Activated T-cell treated with anti-CD3 and anti-CD28 coated beads, Interleukin-2, amount 50 U/mL, for 4 hours (primary cell): Measurements from ENCODE around the gene CBFB. TPM values are rescaled to one million over a fixed set of nuclear protein-coding genes. Genes with fewer than 3 reads are reported as not detected.

ENCODE experiments used
- ATAC-seq, 2 donors: fragments of 200-7000 bp; cut with Tn5 transposase; one replicate each; pipeline ENCODE4 v1.10.0; 2021
- DNase-seq: peaks from one replicate; pipeline ENCODE4 v3.0.0-alpha.2; 2020
- H3K27me3 Mint-ChIP-seq: one replicate; pipeline ENCODE4 v1.8.0; 2021; ENCODE audit warnings: low read depth, mixed read lengths
- H3K36me3 Mint-ChIP-seq: one replicate; pipeline ENCODE4 v1.8.0; 2022; ENCODE audit warnings: mixed read lengths; ENCODE audit not compliant: insufficient read depth
- H3K4me1 Mint-ChIP-seq: one replicate; pipeline ENCODE4 v1.8.0; 2021; ENCODE audit warnings: low read depth, mixed read lengths
- H3K4me3 Mint-ChIP-seq: one replicate; pipeline ENCODE4 v1.8.0; 2021; ENCODE audit warnings: mild to moderate bottlenecking, moderate library complexity, mixed read lengths
- H3K9me3 Mint-ChIP-seq: one replicate; pipeline ENCODE4 v1.8.0; 2021; ENCODE audit warnings: mixed read lengths
- total RNA-seq, 3 donors: library from RNA; stranded (reverse); gene quantifications; one replicate each; pipeline ENCODE4 v1.2.1, GENCODE V29; 2021

The CBFB gene
- total RNA-seq, 3 donors from 2014 or later, result 128 to 132 (median 129) TPM

DNA sequence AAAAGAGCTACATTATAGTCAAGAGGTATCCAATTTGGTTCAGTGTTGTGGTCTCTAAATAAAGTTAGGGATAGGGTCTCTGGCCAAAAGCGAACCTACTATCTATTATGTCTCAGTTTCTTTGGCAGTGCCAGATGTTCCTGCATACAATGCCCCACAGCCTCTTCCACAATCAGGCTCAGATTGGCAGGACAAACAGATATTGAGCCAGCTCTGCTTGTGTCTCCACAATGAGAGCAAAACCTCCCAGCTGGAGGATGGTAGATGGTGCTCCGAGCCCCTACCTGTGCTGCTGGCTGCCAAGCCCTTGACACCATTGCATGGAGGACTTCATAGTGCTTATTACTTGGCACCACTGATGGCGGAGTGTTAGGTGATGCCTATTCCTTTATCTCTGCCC lies 100.5 kb downstream of the CBFB start:
- no peak for DNase-seq
- ATAC-seq, result no peak
- H3K36me3 Mint-ChIP-seq, result peaks cover 27% of the 10 kb centered on the region
- H3K27me3 Mint-ChIP-seq, result no peaks in the 10 kb centered on the region
- no peak overlapping the region for H3K4me3 Mint-ChIP-seq
- H3K4me1 Mint-ChIP-seq, result no peaks in the 10 kb centered on the region
- no peaks in the 10 kb centered on the region for H3K9me3 Mint-ChIP-seq

- peaks cover 35% of the 10 kb centered on the region for H3K36me3 Mint-ChIP-seq
- no peak for ATAC-seq
- H3K27me3 Mint-ChIP-seq, result no peaks in the 10 kb centered on the region
- H3K9me3 Mint-ChIP-seq, result no peaks in the 10 kb centered on the region
- no peak for DNase-seq
- no peak overlapping the region for H3K4me3 Mint-ChIP-seq
- H3K4me1 Mint-ChIP-seq, result no peaks in the 10 kb centered on the region
Measured at GRCh38 chr16:67137605-67138004, 108.7 kb downstream of the CBFB start.

DNA sequence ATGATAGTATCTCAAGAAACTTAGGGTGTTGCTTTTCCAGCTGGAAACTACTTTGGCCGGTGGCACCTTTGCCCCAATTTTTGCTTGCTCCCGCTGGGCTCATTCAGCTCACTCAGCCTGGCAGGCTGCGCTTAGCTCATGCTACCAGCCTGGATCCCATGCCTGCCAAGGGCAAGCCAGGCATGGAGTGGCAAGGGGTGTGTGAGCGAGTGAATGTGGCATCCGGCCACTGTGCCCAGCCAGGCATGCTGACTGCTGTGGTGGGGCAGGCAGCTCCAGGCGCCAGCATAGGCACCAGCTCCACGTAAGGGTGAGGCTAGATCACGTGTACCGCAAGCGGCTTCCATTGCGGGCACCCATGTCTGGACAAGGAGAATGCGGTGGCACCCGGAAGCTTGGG lies 112.4 kb downstream of the CBFB start:
- H3K36me3 Mint-ChIP-seq, result peaks cover 36% of the 10 kb centered on the region
- no peaks in the 10 kb centered on the region for H3K4me1 Mint-ChIP-seq
- DNase-seq, result no peak
- no peak for ATAC-seq
- H3K4me3 Mint-ChIP-seq, result no peak overlapping the region
- H3K9me3 Mint-ChIP-seq, result no peaks in the 10 kb centered on the region
- no peaks in the 10 kb centered on the region for H3K27me3 Mint-ChIP-seq

GRCh38 chr16:67142342-67142741 lies 113.4 kb downstream of the CBFB start:
- H3K4me3 Mint-ChIP-seq, result no peak overlapping the region
- H3K9me3 Mint-ChIP-seq, result no peaks in the 10 kb centered on the region
- peaks cover 39% of the 10 kb centered on the region for H3K36me3 Mint-ChIP-seq
- ATAC-seq (no peak), DNase-seq (no peak)
- no peaks in the 10 kb centered on the region for H3K4me1 Mint-ChIP-seq
- H3K27me3 Mint-ChIP-seq, result no peaks in the 10 kb centered on the region

DNA sequence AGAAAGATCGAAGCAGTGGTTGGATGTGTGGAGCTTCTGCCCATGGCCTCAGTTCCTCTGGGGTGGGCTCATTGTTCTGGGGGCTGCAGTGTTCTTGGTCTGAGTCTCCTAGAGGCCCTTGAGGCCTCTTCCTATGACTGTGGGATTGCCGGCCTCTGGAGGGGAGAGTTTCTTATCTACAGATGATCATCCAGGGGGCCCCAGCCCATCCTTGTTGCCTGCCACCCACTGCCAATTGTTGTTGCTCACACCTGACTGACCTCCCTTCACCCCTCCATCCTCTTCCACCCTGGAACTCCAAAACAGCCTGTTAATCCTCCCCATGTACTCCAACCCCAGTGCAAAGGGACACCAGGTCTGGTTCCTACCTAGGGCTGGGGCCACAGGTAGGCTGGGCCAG lies 116.0 kb downstream of the CBFB start:
- Mint-ChIP-seq H3K4me1 (peaks cover 5% of the 10 kb centered on the region), H3K36me3 (peaks cover 41% of the 10 kb centered on the region), H3K9me3 (no peaks in the 10 kb centered on the region), H3K4me3 (no peak overlapping the region), H3K27me3 (no peaks in the 10 kb centered on the region)
- no peak for ATAC-seq
- DNase-seq, result no peak

- ATAC-seq (no peak), DNase-seq (no peak)
- no peaks in the 10 kb centered on the region for H3K27me3 Mint-ChIP-seq
- peaks cover 5% of the 10 kb centered on the region for H3K4me1 Mint-ChIP-seq
- peaks cover 33% of the 10 kb centered on the region for H3K36me3 Mint-ChIP-seq
- no peaks in the 10 kb centered on the region for H3K9me3 Mint-ChIP-seq
- H3K4me3 Mint-ChIP-seq, result no peak overlapping the region
Measured at GRCh38 chr16:67145746-67146145, 116.8 kb downstream of the CBFB start.

GRCh38 chr16:67146523-67147357 lies 117.8 kb downstream of the CBFB start:
- Mint-ChIP-seq H3K9me3 (no peaks in the 10 kb centered on the region), H3K36me3 (peaks cover 29% of the 10 kb centered on the region)
- ATAC-seq, result no peak

DNA sequence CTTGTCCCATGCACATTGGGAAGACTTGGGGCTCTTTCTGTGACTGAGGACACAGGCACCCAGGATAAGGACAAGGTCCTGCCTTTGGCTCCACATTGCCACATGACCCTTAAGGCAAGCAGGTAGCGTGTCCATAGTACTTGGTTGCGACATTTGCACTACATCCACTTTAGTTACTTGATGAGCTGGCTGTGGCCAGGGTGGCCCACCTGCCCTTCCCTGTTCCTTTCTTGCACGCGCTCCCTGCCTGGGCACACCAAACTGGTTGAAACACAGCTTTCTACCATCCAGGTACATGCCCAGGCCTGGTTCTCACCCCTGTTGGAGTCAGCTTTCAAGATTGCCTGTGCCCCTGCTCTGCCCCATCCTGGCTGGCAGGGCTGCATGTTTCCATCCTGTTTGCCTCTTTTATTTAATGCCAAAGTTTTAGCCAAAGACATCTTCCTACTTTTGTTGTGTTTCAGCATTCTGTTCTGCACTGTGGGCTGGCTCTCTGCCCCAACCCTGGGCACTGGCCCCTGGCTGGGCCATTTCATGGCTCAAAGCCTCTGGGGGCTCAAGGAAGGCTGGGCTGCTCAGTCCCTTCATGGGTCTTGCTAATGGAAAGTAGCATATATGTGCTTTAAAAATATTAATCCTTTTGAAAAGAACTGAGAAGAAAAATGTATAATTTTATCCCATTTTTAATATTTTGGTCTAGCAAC lies 118.6 kb downstream of the CBFB start:
- Mint-ChIP-seq H3K4me1 (peaks cover 9% of the 10 kb centered on the region), H3K9me3 (no peaks in the 10 kb centered on the region), H3K4me3 (no peak overlapping the region), H3K36me3 (peaks cover 29% of the 10 kb centered on the region), H3K27me3 (no peaks in the 10 kb centered on the region)
- no peak for ATAC-seq
- no peak for DNase-seq

More at GRCh38 chr16:67146523-67147357, 117.8 kb downstream of the CBFB start:
- Mint-ChIP-seq H3K4me1 (peaks cover 8% of the 10 kb centered on the region), H3K27me3 (no peaks in the 10 kb centered on the region), H3K4me3 (no peak overlapping the region)
- no peak for DNase-seq

DNA sequence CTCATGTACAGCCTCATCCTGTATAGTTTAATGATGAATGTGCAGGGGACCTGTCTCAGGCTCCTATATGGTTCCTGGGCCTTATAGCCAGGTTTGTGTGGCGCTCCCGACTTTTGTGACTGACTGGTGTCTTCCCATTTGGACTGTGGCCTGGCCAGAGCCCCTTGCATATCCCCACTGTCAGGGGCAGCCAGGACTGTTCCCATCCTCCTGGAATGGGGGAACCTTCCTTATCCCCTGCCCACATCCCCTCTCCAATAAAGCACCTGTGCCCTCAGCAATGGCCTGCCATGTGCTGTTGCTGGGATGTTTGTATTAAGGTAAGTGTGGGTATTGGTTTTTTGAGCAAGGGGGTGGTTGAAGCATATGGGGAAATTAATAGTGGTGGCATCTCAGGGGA lies 119.3 kb downstream of the CBFB start:
- ATAC-seq, result no peak
- peaks cover 15% of the 10 kb centered on the region for H3K4me1 Mint-ChIP-seq
- H3K4me3 Mint-ChIP-seq, result no peak overlapping the region

GRCh38 chr16:67148656-67149275 lies 119.8 kb downstream of the CBFB start:
- DNase-seq, result no peak
- peak overlapping the region; percentile 45 for H3K4me3 Mint-ChIP-seq

More for the DNA sequence above, 119.3 kb downstream of the CBFB start:
- H3K27me3 Mint-ChIP-seq, result no peaks in the 10 kb centered on the region
- H3K9me3 Mint-ChIP-seq, result no peaks in the 10 kb centered on the region
- DNase-seq, result no peak
- peaks cover 29% of the 10 kb centered on the region for H3K36me3 Mint-ChIP-seq

GRCh38 chr16:67149276-67150046 lies 120.5 kb downstream of the CBFB start:
- H3K27me3 Mint-ChIP-seq, result no peaks in the 10 kb centered on the region
- peaks cover 21% of the 10 kb centered on the region for H3K36me3 Mint-ChIP-seq
- peaks cover 21% of the 10 kb centered on the region for H3K4me1 Mint-ChIP-seq
- ATAC-seq, result no peak
- no peak for DNase-seq
- H3K4me3 Mint-ChIP-seq, result peak overlapping the region; percentile 45
- no peaks in the 10 kb centered on the region for H3K9me3 Mint-ChIP-seq

More at GRCh38 chr16:67148656-67149275, 119.8 kb downstream of the CBFB start:
- Mint-ChIP-seq H3K36me3 (peaks cover 26% of the 10 kb centered on the region), H3K4me1 (peaks cover 18% of the 10 kb centered on the region), H3K27me3 (no peaks in the 10 kb centered on the region), H3K9me3 (no peaks in the 10 kb centered on the region)
- no peak for ATAC-seq

GRCh38 chr16:67150047-67150832 lies 121.3 kb downstream of the CBFB start:
- peak; percentile 58 for DNase-seq
- no peaks in the 10 kb centered on the region for H3K9me3 Mint-ChIP-seq
- H3K27me3 Mint-ChIP-seq, result no peaks in the 10 kb centered on the region
- peaks cover 18% of the 10 kb centered on the region for H3K36me3 Mint-ChIP-seq
- peak; percentile 71 to 73 for ATAC-seq
- H3K4me3 Mint-ChIP-seq, result no peak overlapping the region
- peaks cover 23% of the 10 kb centered on the region for H3K4me1 Mint-ChIP-seq
